Peyer's patch (tissue), 4 donors: Measurements from ENCODE around the gene HTR6. TPM values are rescaled to one million over a fixed set of nuclear protein-coding genes. Genes with fewer than 3 reads are reported as not detected.

Experiments used
- DNase-seq, 3 donors: peaks; one replicate each; pipeline ENCODE4 v3.0.0-alpha.2; 2017 to 2019
- H3K27ac ChIP-seq, 4 donors: fragments of 200-600 bp; sonication (generic); one replicate each; pipeline ENCODE4 v1.5.1; 2016 to 2019
- H3K27me3 ChIP-seq, 2 donors: fragments of 200-600 bp; sonication (generic); one replicate each; pipeline ENCODE4 v1.5.1; 2019
- H3K36me3 ChIP-seq, 3 donors: fragments of 200-600 bp; sonication (generic); one replicate each; pipeline ENCODE4 v1.5.1; 2016 to 2019
- H3K4me1 ChIP-seq, 4 donors: fragments of 200-600 bp; sonication (generic); one replicate each; pipeline ENCODE4 v1.5.1; 2016 to 2019
- H3K4me3 ChIP-seq, 4 donors: fragments of 200-600 bp; sonication (generic); 1 replicate in 3 of 4; 2 replicates in 1 of 4; pipeline ENCODE4 v1.5.1; 2016 to 2019; ENCODE audit warnings: mild to moderate bottlenecking in 1 of 4
- H3K9me3 ChIP-seq, 4 donors: fragments of 200-600 bp; sonication (generic); one replicate each; pipeline ENCODE4 v1.5.1; 2016 to 2019; ENCODE audit warnings: mild to moderate bottlenecking in 1 of 4
- POLR2A ChIP-seq, 2 donors: fragments of 450-650 bp; IDR thresholded peaks; one replicate each; pipeline ENCODE4 v1.5.1; 2017; ENCODE audit warnings: antibody characterized with exemption in 2 of 2, mild to moderate bottlenecking in 2 of 2, moderate library complexity in 2 of 2
- total RNA-seq, 4 donors: library from RNA; depleted of rRNA; stranded (reverse); fragments of >200 nt; gene quantifications; one replicate each; pipeline ENCODE4 v1.1.0, GENCODE V29; 2016
- TF ChIP-seq, protein P1 (sequence below), 6 experiments: fragments of 450-650 bp in 4 of 6; fragments of 200-600 bp in 2 of 6; sonication (generic) in 1 of 6; IDR thresholded peaks; one replicate each; pipeline ENCODE4 v1.5.1; 2017 to 2019; ENCODE audit warnings: antibody characterized with exemption in 6 of 6, mild to moderate bottlenecking in 3 of 6, moderate library complexity in 1 of 6

Gene HTR6
- total RNA-seq, 4 donors from 2014 or later: 0.88 TPM; not detected in 3

GRCh38 chr1:19639999-19640362 lies 24.7 kb upstream of the HTR6 start:
- Histone ChIP-seq H3K27me3 (no peaks in the 10 kb centered on the region), H3K4me1 (peaks cover 0 to 18% (median 6%) of the 10 kb centered on the region in 4 donors), H3K4me3 (no peak overlapping the region), H3K27ac (peak overlapping the region in 3 of 4 donors; percentile 50 to 94 (median 92)), H3K36me3 (no peaks in the 10 kb centered on the region), H3K9me3 (no peaks in the 10 kb centered on the region)
- TF ChIP-seq, protein P1, sequence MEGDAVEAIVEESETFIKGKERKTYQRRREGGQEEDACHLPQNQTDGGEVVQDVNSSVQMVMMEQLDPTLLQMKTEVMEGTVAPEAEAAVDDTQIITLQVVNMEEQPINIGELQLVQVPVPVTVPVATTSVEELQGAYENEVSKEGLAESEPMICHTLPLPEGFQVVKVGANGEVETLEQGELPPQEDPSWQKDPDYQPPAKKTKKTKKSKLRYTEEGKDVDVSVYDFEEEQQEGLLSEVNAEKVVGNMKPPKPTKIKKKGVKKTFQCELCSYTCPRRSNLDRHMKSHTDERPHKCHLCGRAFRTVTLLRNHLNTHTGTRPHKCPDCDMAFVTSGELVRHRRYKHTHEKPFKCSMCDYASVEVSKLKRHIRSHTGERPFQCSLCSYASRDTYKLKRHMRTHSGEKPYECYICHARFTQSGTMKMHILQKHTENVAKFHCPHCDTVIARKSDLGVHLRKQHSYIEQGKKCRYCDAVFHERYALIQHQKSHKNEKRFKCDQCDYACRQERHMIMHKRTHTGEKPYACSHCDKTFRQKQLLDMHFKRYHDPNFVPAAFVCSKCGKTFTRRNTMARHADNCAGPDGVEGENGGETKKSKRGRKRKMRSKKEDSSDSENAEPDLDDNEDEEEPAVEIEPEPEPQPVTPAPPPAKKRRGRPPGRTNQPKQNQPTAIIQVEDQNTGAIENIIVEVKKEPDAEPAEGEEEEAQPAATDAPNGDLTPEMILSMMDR (IDR thresholded peaks at IDR 0.05): no peak
- TF ChIP-seq POLR2A (IDR thresholded peaks at IDR 0.05): peak in 1 of 2 donors; percentile 47
- DNase-seq: peak in 1 of 3 donors; percentile 89

DNA sequence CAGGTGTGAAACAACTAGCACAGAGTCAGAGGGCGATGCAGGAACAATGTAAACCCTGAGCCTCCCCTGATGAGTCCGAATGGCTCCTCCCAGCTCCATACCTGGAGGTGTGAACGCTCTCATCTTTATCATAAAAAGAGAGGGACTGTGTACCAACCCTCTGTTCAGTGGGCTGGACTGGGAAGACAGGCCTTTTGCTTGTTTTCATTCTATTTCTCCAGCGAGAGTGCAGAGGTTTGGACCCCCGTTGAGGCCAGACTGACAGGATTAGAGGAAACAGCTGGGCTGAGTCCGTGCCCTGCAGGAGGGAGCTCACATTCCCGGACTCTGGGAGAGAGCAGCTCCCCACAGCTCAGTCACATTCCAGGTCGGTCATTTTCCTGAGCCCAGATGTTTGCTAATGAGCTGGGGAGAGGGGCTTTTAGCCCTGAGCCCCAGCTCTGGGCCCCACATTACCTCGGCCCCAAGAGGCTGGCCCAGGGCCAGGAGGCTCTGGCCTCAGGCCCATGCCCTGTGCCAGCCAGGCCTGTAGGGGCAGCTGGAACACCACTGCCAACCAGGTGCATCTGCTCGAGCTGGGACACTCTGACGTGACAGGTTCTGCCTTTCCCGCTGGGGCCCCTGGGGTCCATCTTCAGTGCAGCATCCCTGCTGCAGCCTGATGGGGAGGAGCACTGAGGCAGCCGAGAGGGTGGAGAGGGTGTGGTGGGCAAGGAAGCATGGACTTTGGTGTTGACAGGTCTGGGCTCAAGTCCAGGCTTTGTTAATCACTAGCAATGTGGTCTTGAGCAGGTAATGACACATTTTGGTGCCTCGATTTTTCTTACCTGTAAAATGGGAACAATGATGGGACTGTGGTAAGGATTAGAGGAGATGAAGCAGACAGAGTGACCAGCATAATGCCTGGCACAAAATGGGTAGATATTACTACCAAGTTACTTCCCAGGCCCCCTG lies 24.0 kb upstream of the HTR6 start:
- Histone ChIP-seq H3K27me3 (no peaks in the 10 kb centered on the region), H3K9me3 (no peaks in the 10 kb centered on the region), H3K4me3 (peak overlapping the region in 1 of 4 donors; percentile 13), H3K36me3 (no peaks in the 10 kb centered on the region), H3K4me1 (peaks cover 0 to 18% (median 7%) of the 10 kb centered on the region in 4 donors), H3K27ac (peak overlapping the region in 3 of 4 donors; percentile 50 to 94 (median 92))
- DNase-seq: peak in 2 of 3 donors; percentile 82 to 87
- TF ChIP-seq POLR2A (IDR thresholded peaks at IDR 0.05): peak; percentile 40 to 71
- TF ChIP-seq, protein P1 (IDR thresholded peaks at IDR 0.05): peak in 3 of 6 experiments; percentile 5 to 33 (median 18)

- H3K36me3 ChIP-seq: no peaks in the 10 kb centered on the region
- H3K4me3 ChIP-seq: peak overlapping the region in 3 of 4 donors; percentile 34 to 91 (median 90)
- no peaks in the 10 kb centered on the region for H3K27me3 ChIP-seq
- peak in 2 of 3 donors; percentile 86 to 88 for DNase-seq
- no peaks in the 10 kb centered on the region for H3K9me3 ChIP-seq
- H3K27ac ChIP-seq: peak overlapping the region; percentile 75 to 99 (median 92)
- H3K4me1 ChIP-seq: peaks cover 0 to 41% (median 8%) of the 10 kb centered on the region in 4 donors
- TF ChIP-seq POLR2A (IDR thresholded peaks at IDR 0.05): peak; percentile 70 to 92
- TF ChIP-seq, protein P1 (IDR thresholded peaks at IDR 0.05): peak in 4 of 6 experiments; percentile 9 to 67 (median 60)
Measured at GRCh38 chr1:19643121-19643520, 21.6 kb upstream of the HTR6 start.

DNA sequence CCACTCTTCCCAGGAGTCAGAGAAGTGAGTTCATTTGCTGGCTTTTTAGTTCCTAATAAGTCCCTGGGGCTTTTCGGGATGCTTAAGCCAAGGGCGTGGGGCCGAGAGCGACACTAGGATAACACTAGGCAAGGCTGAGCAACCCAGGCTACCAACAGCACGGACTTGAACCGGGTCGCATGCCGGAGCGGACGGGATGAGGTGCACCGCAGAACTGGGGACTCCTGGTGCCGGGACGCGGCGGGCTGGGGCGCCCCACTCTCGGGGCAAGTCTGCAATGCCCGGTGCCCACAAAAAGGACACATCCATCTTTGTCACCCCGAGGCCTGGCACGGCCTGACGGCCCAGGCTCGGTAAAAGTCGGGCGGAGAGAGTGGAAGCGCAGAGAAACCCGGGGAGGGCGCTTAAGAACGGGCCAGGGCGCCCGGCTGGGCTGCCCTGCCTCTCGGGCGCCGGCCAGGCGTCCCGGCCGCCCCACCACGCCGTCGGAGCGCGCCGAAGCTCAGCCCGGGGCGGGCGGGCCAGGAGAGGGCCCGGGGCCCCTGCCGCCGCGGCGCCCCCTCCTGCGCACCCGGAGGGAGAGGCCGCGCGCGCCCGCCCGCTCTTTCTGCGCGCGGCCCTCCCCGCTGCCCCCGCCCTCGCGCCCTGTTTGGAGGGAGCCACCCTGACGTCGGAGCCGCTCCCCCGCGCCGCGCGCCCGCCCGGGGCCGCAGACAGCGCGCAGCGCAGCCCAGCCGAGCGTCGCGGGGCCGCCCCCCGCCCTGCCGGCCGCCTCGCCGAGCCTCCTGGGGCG lies 20.9 kb upstream of the HTR6 start, which contains the start of gene NBL1:
Gene NBL1 (plus strand): TSS at position 710 of the 793 bp plus-strand sequence. CDS start 10,720 bp downstream, outside the sequence.
- DNase-seq: peak; percentile 34 to 90 (median 84)
- Histone ChIP-seq H3K27me3 (no peaks in the 10 kb centered on the region), H3K27ac (peak within 1 kb of the TSS; percentile 75 to 99 (median 95)), H3K4me3 (peak within 1 kb of the TSS; percentile 63 to 91 (median 80)), H3K36me3 (no peaks in the 10 kb centered on the region), H3K9me3 (no peaks in the 10 kb centered on the region), H3K4me1 (peaks cover 0 to 48% (median 9%) of the 10 kb centered on the region in 4 donors)
- TF ChIP-seq, protein P1 (IDR thresholded peaks at IDR 0.05): peak in 2 of 6 experiments; percentile 1 to 11
- peak in 1 of 2 donors; percentile 78 for TF ChIP-seq POLR2A (IDR thresholded peaks at IDR 0.05)

DNA sequence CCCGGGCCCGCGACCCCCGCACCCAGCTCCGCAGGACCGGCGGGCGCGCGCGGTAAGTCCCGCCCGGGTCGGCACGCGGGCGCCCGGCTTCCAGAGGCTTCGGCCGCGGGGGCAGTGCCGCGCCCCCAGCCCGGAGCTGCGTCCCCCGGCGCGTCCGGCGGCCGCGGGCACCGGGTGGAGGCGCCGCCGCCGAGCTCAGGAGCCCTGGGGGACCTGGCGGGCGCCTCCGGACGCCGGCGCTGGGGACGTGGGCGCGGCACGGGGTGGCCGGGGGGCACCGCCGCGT lies 20.3 kb upstream of the HTR6 start:
- Histone ChIP-seq H3K4me1 (peaks cover 0 to 50% (median 9%) of the 10 kb centered on the region in 4 donors), H3K4me3 (peak overlapping the region; percentile 63 to 91 (median 80)), H3K9me3 (no peaks in the 10 kb centered on the region), H3K27me3 (no peaks in the 10 kb centered on the region), H3K27ac (peak overlapping the region; percentile 75 to 99 (median 95)), H3K36me3 (no peaks in the 10 kb centered on the region)
- TF ChIP-seq, protein P1 (IDR thresholded peaks at IDR 0.05): no peak
- no peak for TF ChIP-seq POLR2A (IDR thresholded peaks at IDR 0.05)
- DNase-seq: no peak
